Aortic smooth muscle cell (primary cell): ENCODE results near the gene DUS2. TPM values are rescaled to one million over a fixed set of nuclear protein-coding genes. Genes with fewer than 3 reads are reported as not detected.

ENCODE experiments used
- total RNA-seq: library from RNA; depleted of rRNA; stranded (reverse); fragments of >200 nt; gene quantifications from 2 replicates; pipeline ENCODE4 v1.2.3, GENCODE V29; 2014

Gene DUS2
- total RNA-seq: 13.2 and 18.0 TPM in 2 replicates

DNA sequence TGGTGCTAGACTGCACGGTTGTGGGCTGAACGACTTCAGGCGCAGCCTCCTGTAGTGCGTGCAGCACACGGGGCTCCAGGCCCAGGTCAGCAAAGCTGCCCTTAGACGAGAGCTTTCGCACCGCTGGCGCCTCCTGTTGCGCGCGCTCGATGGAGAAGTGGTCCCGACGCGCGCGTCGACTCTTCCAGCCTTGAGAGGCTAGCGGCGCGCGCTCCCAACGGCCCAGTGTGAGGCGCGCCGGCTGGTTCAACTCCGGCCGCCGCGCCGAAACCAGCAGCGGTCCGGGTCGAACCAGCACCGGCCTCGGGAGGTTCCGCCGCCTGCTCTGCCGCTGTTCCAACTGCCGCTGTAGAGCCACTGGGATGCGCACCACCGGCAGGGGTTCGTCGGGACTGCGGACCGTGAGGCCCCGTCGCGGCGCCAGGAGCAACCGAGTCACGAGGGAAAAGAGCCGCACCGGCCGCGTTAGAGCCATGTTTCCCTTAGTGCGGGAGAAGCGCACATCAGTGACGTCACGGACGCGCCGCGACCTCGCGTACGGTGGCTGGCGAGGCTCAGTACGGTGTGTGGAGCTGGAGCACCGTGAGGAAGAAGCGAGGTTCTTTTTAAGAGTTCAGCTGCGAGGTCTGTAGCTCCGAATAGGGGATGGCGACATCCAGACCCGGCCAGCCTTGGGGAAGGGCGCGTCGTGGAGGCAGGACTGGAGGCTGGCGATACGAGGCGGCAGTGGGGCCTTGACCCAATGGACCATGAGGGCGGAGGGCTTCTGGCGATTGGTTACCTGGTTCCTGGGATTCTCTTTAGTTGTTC, at the start of gene DUS2, which contains the start of gene DDX28:
Gene DUS2, plus strand, starts transcription at position 557 of the 810 bp plus-strand sequence. CDS start 14,740 bp downstream, outside the sequence.
Gene DDX28, minus strand, starts transcription at position 505 of the 810 bp plus-strand sequence. Its CDS starts 30 bp downstream, at position 475.

DNA sequence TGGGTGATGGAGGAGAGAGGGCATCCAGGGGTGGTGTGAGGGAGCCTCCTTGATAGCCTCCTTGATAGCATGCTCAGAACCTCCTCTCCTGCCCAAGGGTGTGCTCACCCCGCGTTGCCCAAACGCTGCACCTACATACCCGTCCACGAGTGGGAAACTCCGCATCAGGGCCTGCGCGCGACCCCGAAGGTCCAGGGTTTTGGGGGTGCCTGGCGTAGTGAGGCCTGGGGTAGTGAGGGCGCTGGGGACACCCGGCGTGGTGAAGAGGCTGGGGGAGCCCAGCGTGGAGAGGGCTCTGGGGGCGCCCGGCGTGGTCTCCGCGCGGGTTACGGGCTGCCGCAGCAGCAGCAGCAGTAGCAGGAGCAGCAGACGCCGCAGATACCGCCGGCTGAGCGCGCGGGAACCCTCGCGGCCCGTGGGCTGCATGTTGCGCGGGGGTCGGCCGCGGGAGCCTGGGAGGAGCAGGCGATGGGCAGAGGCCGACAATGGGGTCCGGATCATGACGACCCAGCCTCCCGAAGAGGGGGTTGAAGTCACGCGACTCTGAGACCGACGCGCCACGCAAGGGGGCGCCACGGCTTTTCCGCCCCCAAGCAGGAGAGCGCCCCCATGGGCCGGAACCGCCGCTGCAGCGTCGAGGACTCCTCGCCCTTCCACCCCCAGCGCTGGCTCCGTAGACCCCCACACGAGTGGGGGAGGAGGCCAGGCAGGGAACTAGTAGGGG, 43.0 kb upstream of the DUS2 start, which contains the start of gene DPEP3:
Gene DPEP3, minus strand, starts transcription at position 545 of the 724 bp plus-strand sequence. Its CDS starts 119 bp downstream, at position 426.

DNA sequence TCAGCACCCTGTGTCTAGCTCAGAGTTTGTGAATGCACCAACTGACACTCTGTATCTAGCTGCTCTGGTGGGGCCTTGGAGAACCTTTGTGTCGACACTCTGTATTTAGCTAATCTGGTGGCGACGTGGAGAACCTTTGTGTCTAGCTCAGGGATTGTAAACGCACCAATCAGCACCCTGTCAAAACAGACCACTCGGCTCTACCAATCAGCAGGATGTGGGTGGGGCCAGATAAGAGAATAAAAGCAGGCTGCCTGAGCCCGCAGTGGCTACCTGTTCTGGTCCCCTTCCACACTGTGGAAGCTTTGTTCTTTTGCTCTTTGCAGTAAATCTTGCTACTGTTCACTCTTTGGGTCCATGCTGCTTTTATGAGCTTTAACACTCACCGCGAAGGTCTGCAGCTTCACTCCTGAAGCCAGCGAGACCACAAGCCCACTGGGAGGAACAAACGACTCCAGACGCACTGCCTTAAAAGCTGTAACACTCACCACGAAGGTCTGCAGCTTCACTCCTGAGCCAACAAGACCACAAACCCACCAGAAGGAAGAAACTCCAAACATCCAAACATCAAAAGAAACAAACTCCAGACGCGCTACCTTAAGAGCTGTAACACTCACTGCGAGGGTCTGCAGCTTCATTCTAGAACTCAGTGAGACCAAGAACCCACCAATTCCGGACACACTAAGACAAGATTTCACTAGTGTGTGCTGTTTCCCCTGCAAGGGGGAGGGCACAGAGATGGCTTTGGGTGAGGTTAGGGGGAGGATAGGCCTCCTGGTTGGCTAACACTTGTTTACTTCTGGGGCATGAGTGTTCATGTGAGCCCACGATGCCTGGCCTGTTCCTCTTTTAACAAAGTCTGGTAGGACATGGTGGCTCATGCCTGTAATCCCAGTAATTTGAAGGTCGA, 24.1 kb upstream of the DUS2 start, which contains the start of gene DPEP2:
Gene DPEP2, minus strand, starts transcription at position 706 of the 910 bp plus-strand sequence. CDS start 6,272 bp downstream, outside the sequence.

DNA sequence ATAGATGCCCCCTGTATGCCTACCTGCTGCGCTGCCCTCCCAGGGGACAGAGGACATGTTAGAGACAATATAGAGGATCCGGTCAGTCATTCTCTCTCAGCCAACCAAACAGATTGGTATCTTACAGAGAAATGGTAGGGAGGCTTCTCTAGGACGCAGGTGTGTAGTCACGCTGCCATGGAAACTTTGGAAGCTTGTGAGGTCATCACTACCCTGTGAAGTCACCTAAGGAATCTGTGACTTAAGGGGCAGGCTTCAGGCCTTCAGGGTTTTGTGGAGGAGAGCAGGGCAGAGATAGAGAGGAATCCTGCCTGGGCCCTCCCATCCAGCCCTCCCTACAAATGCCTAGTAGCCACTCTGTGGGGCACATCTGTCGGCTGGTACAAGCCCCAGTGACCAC, 7.4 kb upstream of the DUS2 start, which contains the start of gene DPEP2NB:
Gene DPEP2NB, minus strand, starts transcription at position 231 of the 400 bp plus-strand sequence. Its CDS starts 141 bp downstream, at position 90.

DNA sequence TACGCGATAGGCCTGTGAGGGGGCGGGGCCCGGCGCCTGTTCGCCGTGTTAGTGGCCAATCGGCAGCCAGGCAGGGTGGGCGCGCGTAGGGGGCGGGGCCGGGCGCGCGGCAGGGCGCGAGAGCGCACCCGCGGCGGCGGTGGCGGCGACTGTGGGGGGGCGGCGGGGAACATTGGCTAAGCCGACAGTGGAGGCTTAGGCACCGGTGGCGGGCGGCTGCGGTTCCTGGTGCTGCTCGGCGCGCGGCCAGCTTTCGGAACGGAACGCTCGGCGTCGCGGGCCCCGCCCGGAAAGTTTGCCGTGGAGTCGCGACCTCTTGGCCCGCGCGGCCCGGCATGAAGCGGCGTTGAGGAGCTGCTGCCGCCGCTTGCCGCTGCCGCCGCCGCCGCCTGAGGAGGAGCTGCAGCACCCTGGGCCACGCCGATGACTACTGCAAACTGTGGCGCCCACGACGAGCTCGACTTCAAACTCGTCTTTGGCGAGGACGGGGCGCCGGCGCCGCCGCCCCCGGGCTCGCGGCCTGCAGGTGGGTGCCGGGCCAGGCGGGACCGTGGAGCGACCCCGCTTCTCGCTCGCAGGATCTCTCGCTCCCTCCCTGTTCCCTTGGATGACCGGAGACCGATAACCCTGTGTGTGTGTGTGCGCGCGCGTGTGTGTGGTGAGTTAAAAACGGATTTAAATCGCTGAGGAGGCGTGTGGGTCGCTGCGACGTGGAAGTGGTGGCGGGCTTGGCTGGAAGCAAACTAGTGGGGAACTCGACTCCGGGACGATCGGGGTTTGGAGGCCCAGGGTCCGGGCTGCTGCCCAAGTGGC, 62.4 kb downstream of the DUS2 start, which contains the start of gene NFATC3:
Gene NFATC3, plus strand, starts transcription at position 112 of the 813 bp plus-strand sequence. Its CDS starts 312 bp downstream, at position 424.

Other genes starting within 250 kb of the DUS2 start
- gene RANBP10, start 216.7 kb upstream of the DUS2 start, total RNA-seq: 3.6 and 4.7 TPM in 2 replicates
- gene TSNAXIP1, start 216.4 kb upstream of the DUS2 start, total RNA-seq: 0.99 and 1.1 TPM in 2 replicates
- 27.5 and 28.2 TPM in 2 replicates for gene THAP11, start 181.0 kb upstream of the DUS2 start, total RNA-seq
- 119 and 132 TPM in 2 replicates for gene NUTF2, start 176.4 kb upstream of the DUS2 start, total RNA-seq
- 20.6 and 27.5 TPM in 2 replicates for gene CENPT, start 175.6 kb upstream of the DUS2 start, total RNA-seq
- gene EDC4, start 150.2 kb upstream of the DUS2 start, total RNA-seq: 55.0 and 55.4 TPM in 2 replicates
- gene NRN1L, start 138.4 kb upstream of the DUS2 start, total RNA-seq: not detected in 2 replicates
- 14.0 and 16.2 TPM in 2 replicates for gene PSKH1, start 130.0 kb upstream of the DUS2 start, total RNA-seq
- gene CTRL, start 91.4 kb upstream of the DUS2 start, total RNA-seq: 0.66 and 0.75 TPM in 2 replicates
- gene PSMB10, start 86.4 kb upstream of the DUS2 start, total RNA-seq: 61.7 and 76.1 TPM in 2 replicates
- gene LCAT, start 79.2 kb upstream of the DUS2 start, total RNA-seq: 6.0 and 8.2 TPM in 2 replicates
- gene SLC12A4, start 54.6 kb upstream of the DUS2 start, total RNA-seq: 97.6 and 138 TPM in 2 replicates
- not detected in 2 replicates for gene DPEP3, start 42.8 kb upstream of the DUS2 start, total RNA-seq
- gene DPEP2, start 23.8 kb upstream of the DUS2 start, total RNA-seq: not detected in 2 replicates
- not detected in 2 replicates for gene DPEP2NB, start 7.4 kb upstream of the DUS2 start, total RNA-seq
- gene DDX28, start 52 bp upstream of the DUS2 start, total RNA-seq: 7.2 and 9.0 TPM in 2 replicates
- gene NFATC3, start 62.1 kb downstream of the DUS2 start, total RNA-seq: 7.8 and 9.6 TPM in 2 replicates
- gene ESRP2, start 212.8 kb downstream of the DUS2 start, total RNA-seq: not detected in 2 replicates
- 28.2 and 30.0 TPM in 2 replicates for gene PLA2G15, start 222.1 kb downstream of the DUS2 start, total RNA-seq
- gene SLC7A6, start 241.2 kb downstream of the DUS2 start, total RNA-seq: 9.7 and 11.1 TPM in 2 replicates